Measurements from ENCODE around the gene MTA3.

DNA sequence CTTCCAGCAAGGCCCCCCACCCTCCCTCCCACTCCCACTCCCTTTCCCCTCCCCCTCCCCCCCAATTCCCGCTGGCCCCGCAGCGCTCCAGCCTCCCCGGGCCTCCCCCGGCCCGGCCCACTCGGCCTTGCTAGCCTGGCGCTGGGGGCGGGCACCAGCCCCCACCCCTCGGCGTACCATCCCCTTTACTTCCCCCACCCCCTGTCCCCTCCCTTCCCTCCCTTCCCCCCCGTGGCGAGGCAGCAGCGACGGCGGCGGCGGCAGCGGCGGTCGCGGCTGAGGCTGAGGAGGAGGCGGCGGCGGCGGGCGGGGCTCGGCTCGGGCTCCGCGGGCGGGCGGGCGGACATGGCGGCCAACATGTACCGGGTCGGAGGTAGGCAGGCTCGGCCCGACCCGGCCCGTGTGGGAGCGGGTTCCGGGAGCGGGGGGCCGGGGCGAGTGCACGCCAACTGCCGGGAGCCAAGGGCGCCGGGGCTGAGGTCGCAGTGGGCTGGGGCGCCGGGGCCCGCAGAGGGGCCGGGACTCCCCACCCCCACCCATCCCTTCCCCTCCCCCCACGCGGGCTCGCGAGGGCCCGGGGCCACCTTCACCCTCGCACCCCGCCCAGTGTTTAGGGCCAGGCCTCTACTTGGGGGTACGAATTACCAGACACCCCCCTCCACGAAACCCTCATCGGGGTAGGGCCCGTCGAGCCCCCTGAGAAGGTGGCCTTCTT, at the start of gene MTA3:
- peak in 1 of 3 donors; percentile 19 for TF ChIP-seq POLR2AphosphoS5 (IDR thresholded peaks at IDR 0.05)
- TF ChIP-seq, protein P1, sequence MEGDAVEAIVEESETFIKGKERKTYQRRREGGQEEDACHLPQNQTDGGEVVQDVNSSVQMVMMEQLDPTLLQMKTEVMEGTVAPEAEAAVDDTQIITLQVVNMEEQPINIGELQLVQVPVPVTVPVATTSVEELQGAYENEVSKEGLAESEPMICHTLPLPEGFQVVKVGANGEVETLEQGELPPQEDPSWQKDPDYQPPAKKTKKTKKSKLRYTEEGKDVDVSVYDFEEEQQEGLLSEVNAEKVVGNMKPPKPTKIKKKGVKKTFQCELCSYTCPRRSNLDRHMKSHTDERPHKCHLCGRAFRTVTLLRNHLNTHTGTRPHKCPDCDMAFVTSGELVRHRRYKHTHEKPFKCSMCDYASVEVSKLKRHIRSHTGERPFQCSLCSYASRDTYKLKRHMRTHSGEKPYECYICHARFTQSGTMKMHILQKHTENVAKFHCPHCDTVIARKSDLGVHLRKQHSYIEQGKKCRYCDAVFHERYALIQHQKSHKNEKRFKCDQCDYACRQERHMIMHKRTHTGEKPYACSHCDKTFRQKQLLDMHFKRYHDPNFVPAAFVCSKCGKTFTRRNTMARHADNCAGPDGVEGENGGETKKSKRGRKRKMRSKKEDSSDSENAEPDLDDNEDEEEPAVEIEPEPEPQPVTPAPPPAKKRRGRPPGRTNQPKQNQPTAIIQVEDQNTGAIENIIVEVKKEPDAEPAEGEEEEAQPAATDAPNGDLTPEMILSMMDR (IDR thresholded peaks at IDR 0.05 in 8 of 11, conservative IDR thresholded peaks at IDR 0.05 in 3 of 11) = no peak
